OCI-LY7 (cell line): ENCODE data around the gene GRIN2D. TPM values are rescaled to one million over a fixed set of nuclear protein-coding genes. Genes with fewer than 3 reads are reported as not detected.

Experiments used
- BruUV-seq: library from RNA; stranded (reverse); fragments of 400-500 nt; replicated peaks from 2 replicates; lab custom pipeline; 2021; lab: Mats Ljungman, UMichigan
- CTCF ChIA-PET: fragments of 300-600 bp; sonication (Branson Sonifier 250); formaldehyde crosslinking; loops from one replicate; lab custom pipeline; 2022; ENCODE audit warnings: antibody characterized with exemption; ENCODE audit not compliant: unreplicated experiment; lab: Charles Lee
- POLR2A ChIA-PET: fragments of 300-600 bp; sonication (Branson Sonifier 250); formaldehyde crosslinking; loops from one replicate; lab custom pipeline; 2022; ENCODE audit warnings: antibody characterized with exemption; lab: Charles Lee
- DNase-seq: peaks from one replicate; pipeline ENCODE4 v3.0.0-alpha.2; 2015; ENCODE audit warnings: low spot score
- H2AFZ ChIP-seq: fragments of 200-600 bp; sonication (generic), shearing (Covaris generic); 2 replicates; pipeline ENCODE4 v1.6.1; 2014; ENCODE audit warnings: mild to moderate bottlenecking, antibody characterized with exemption, low read length, moderate library complexity
- H3K27ac ChIP-seq: fragments of 200-600 bp; sonication (generic); 2 replicates; pipeline ENCODE4 v1.5.1; 2014; ENCODE audit warnings: mixed run types, low read depth, mild to moderate bottlenecking, moderate library complexity, low read length, inconsistent platforms; ENCODE audit not compliant: poor library complexity, severe bottlenecking
- H3K36me3 ChIP-seq: fragments of 200-600 bp; sonication (generic); 2 replicates; pipeline ENCODE4 v1.6.1; 2014; ENCODE audit warnings: mild to moderate bottlenecking, antibody characterized with exemption, low read length, moderate library complexity, mixed read lengths; ENCODE audit not compliant: insufficient read depth
- H3K4me1 ChIP-seq: fragments of 200-600 bp; sonication (generic); 2 replicates; pipeline ENCODE4 v1.5.1; 2014; ENCODE audit warnings: mild to moderate bottlenecking, low read length; ENCODE audit not compliant: insufficient read depth, poor library complexity, severe bottlenecking
- H3K4me2 ChIP-seq: fragments of 200-600 bp; sonication (generic); 2 replicates; pipeline ENCODE4 v1.6.1; 2014; ENCODE audit warnings: mild to moderate bottlenecking, low read length
- H3K4me3 ChIP-seq: fragments of 200-600 bp; sonication (generic); 2 replicates; pipeline ENCODE4 v1.5.1; 2014; ENCODE audit warnings: mild to moderate bottlenecking, low read depth, low read length; ENCODE audit not compliant: poor library complexity, severe bottlenecking
- H3K79me2 ChIP-seq: fragments of 200-600 bp; sonication (generic); 2 replicates; pipeline ENCODE4 v1.6.1; 2016; ENCODE audit warnings: low read depth, mild to moderate bottlenecking, low read length, moderate library complexity, mixed read lengths; ENCODE audit not compliant: insufficient read depth
- H3K9me2 ChIP-seq: fragments of 200-600 bp; sonication (generic); 2 replicates; pipeline ENCODE4 v1.6.1; 2016; ENCODE audit warnings: mild to moderate bottlenecking, low read length, mixed read lengths; ENCODE audit not compliant: insufficient read depth
- H3K9me3 ChIP-seq: fragments of 200-600 bp; sonication (generic); 2 replicates; pipeline ENCODE4 v1.6.1; 2014; ENCODE audit warnings: mild to moderate bottlenecking, mixed run types, low read length, mixed read lengths
- H4K20me1 ChIP-seq: fragments of 200-600 bp; sonication (generic); 2 replicates; pipeline ENCODE4 v1.6.1; 2014; ENCODE audit warnings: mild to moderate bottlenecking, antibody characterized with exemption, low read length, moderate library complexity, mixed read lengths; ENCODE audit not compliant: insufficient read depth
- EZH2phosphoT487 ChIP-seq: fragments of 200-600 bp; sonication (generic); IDR thresholded peaks from 2 replicates; pipeline ENCODE4 v1.6.1; 2018; ENCODE audit warnings: low read depth, borderline replicate concordance, mild to moderate bottlenecking, mixed run types, antibody characterized with exemption, low read length, moderate library complexity, mixed read lengths
- intact Hi-C: fragments of 100-400 bp; cut with micrococcal nuclease; formaldehyde crosslinking; loops from one replicate; pipeline ENCODE4 v1.10.0; 2022; ENCODE audit not compliant: unreplicated experiment
- total RNA-seq, 2 experiments: library from RNA; depleted of rRNA in 1 of 2; stranded (reverse); fragments of >200 nt in 1 of 2; shearing (Covaris generic) in 1 of 2; gene quantifications; 2 replicates each; pipeline ENCODE4 v1.2.3, GENCODE V29; 2014 to 2022
- TF ChIP-seq, protein P1 (sequence below): fragments of 200-600 bp; sonication (generic); conservative IDR thresholded peaks from 2 replicates; pipeline ENCODE4 v1.5.1; 2014; ENCODE audit warnings: mild to moderate bottlenecking, antibody characterized with exemption, low read length, moderate library complexity, mixed read lengths

The GRIN2D gene
- total RNA-seq, 2 experiments from 2014 or later, result 0.06 TPM; not detected in 1

DNA sequence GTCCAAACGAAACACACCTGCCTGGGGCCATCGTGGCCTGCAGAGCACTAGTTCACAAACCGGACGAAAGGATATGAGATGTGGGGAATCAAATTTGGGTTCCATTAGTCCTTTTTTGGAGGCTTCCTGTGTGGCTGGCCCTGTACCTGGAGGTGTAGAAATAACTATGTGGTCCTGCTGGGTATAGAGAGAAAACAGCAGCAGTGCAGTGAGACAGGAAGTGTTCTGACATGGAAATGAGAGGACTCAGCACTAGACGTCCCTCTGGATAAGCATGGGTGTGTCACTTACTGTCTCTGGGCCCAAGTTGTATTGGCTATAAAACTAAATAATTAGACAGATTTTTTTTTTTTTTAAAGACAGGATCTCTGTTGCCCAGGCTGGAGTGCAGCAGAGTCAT is 14.4 kb upstream of the GRIN2D start:
- Histone ChIP-seq H3K9me2 (no peaks in the 10 kb centered on the region), H3K27ac (no peak overlapping the region), H3K36me3 (peaks cover 28% of the 10 kb centered on the region), H3K9me3 (no peaks in the 10 kb centered on the region), H3K4me2 (no peak overlapping the region), H2AFZ (no peak overlapping the region), H3K4me1 (peaks cover 3% of the 10 kb centered on the region), H3K4me3 (no peak overlapping the region), H3K79me2 (no peaks in the 10 kb centered on the region), H4K20me1 (no peaks in the 10 kb centered on the region)
- TF ChIP-seq EZH2phosphoT487, result no peak
- TF ChIP-seq, protein P1, sequence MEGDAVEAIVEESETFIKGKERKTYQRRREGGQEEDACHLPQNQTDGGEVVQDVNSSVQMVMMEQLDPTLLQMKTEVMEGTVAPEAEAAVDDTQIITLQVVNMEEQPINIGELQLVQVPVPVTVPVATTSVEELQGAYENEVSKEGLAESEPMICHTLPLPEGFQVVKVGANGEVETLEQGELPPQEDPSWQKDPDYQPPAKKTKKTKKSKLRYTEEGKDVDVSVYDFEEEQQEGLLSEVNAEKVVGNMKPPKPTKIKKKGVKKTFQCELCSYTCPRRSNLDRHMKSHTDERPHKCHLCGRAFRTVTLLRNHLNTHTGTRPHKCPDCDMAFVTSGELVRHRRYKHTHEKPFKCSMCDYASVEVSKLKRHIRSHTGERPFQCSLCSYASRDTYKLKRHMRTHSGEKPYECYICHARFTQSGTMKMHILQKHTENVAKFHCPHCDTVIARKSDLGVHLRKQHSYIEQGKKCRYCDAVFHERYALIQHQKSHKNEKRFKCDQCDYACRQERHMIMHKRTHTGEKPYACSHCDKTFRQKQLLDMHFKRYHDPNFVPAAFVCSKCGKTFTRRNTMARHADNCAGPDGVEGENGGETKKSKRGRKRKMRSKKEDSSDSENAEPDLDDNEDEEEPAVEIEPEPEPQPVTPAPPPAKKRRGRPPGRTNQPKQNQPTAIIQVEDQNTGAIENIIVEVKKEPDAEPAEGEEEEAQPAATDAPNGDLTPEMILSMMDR, result no peak
- ChIA-PET POLR2A (no interaction called here), CTCF (no interaction called here)
- intact Hi-C loops, result no loop called here
- no peak for DNase-seq
- BruUV-seq, result no TSS peak

DNA sequence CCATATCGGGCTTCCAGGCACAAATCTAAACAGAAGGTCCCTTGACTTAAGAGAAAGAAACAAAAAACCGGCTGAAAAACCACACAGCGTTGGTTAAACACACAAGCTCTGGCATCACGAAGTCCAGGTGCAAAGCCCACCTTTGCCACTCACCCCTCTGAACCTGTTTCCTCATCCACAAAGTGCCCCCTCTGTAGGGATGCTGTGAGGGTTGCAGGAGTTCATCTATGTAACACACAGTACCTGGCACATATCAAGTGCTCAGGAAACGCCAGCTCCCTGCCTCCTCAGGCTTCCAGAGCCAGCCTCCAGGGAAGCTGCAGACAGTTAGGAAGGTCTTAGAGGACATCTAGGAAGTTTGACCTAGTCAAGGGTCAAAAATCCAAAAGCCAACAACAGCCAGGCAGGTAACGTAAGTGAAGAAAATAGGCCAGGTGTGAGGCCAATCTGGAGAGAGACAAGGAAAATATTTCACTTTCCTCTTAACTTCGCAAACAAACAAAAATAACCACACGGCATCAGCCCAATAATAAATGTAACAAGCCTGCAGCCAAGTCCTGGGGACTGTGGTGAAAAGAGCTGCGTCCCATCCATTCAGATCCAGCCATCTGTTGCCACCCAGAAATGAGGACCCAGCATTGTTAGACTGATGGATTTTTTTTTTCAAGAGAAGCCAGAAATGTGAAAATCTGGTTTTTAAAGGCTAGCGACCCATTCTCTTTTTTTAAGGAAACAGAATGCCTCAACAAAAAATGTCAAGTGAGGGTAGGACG is 12.1 kb upstream of the GRIN2D start:
- peaks cover 47% of the 10 kb centered on the region for H3K36me3 ChIP-seq
- no peaks in the 10 kb centered on the region for H4K20me1 ChIP-seq
- CTCF ChIA-PET, result no interaction called here
- no peak overlapping the region for H3K4me3 ChIP-seq
- no peak overlapping the region for H2AFZ ChIP-seq
- BruUV-seq, result no TSS peak
- no peaks in the 10 kb centered on the region for H3K79me2 ChIP-seq
- no peak for TF ChIP-seq EZH2phosphoT487
- TF ChIP-seq, protein P1, result no peak
- H3K9me3 ChIP-seq, result no peaks in the 10 kb centered on the region
- POLR2A ChIA-PET, result no interaction called here
- peaks cover 3% of the 10 kb centered on the region for H3K4me1 ChIP-seq
- no peak overlapping the region for H3K4me2 ChIP-seq
- no peak for DNase-seq
- intact Hi-C loops, result no loop called here
- H3K9me2 ChIP-seq, result no peaks in the 10 kb centered on the region
- no peak overlapping the region for H3K27ac ChIP-seq

DNA sequence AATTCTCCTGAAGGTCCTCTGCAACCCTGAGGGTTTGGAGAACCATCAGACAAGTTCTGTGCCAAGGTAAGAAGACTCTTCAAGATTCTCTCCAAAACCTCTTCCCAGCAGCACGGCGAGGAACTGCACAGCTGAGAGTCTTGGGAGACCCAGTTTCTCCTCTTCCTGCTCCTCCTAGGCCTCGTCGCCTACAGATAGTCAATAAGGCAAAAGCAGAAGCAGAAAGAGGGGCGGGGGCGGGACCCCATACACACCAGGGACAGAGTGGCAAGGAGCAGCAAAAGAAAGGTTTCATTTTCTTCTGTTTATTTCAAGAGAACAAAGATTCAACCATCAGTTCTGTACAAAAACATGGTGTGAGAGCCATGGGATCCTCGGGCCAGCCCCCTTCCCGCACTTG is 11.2 kb upstream of the GRIN2D start:
- intact Hi-C loops, result no loop called here
- DNase-seq, result no peak
- CTCF ChIA-PET, result no interaction called here
- H3K9me3 ChIP-seq, result no peaks in the 10 kb centered on the region
- no peak overlapping the region for H3K4me2 ChIP-seq
- no peak overlapping the region for H3K27ac ChIP-seq
- BruUV-seq, result no TSS peak
- H3K4me3 ChIP-seq, result no peak overlapping the region
- no peak overlapping the region for H2AFZ ChIP-seq
- POLR2A ChIA-PET, result no interaction called here
- peaks cover 3% of the 10 kb centered on the region for H3K4me1 ChIP-seq
- TF ChIP-seq EZH2phosphoT487, result no peak
- TF ChIP-seq, protein P1, result no peak
- peaks cover 56% of the 10 kb centered on the region for H3K36me3 ChIP-seq
- no peaks in the 10 kb centered on the region for H3K79me2 ChIP-seq
- no peaks in the 10 kb centered on the region for H3K9me2 ChIP-seq
- no peaks in the 10 kb centered on the region for H4K20me1 ChIP-seq
